Stimulated activated CD8-positive, alpha-beta memory T cell treated with anti-CD3 and anti-CD28 coated beads, Interleukin-7, amount 100 ng/mL, for 1 hour (primary cell): ENCODE measurements around the gene MAP3K14.
"Not testable (repeated sequence)": the region's sequence is repeated elsewhere in the genome, so short reads cannot be mapped to it uniquely, and the experiment has no call there.

Experiments
- DNase-seq, 2 donors: peaks; one replicate each; pipeline ENCODE4 v3.0.0-alpha.2; 2020; ENCODE audit warnings: low read depth in 2 of 2

Gene MAP3K14

DNA sequence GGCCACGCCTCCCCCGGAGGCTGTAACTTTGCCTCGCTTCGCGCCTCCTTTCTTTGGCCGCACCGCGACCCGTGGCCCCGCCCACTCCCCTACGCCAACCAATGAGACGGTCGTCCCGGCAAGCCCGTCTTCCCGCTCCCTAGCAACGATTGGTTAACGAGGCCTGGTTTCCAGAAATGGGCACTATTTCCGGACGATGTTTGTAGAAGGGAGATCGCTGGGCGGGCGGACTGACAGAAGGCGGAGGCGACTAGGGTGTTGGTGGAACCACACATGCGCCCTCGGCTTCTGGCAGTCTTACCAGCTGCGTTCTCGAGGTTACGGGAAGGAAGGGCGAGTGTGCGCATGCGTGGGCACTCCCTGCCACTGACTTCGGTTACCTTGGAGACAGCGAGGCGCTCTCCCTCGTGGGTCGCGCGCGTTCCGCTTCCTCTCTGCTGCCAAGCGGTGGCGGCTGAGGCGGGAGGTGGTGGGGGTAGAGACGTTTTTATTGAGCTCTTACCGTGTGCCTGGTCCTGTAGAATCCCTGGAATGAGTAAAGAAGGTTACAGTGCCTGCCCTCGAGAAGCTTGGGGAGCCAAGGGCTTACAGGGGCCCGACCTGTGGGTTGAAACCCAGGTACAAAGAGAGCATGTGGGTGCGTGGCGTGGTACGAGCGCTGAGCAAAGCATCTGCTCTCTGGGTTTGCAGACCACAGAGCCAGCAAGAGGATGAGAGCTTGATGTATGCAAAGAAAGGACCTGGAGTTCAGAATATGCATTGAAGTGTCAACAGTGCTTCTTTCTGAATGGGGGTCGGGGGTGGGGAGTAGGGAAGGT is 500 bp upstream of the MAP3K14 start:
- DNase-seq = peak; percentile 98 to 99

DNA sequence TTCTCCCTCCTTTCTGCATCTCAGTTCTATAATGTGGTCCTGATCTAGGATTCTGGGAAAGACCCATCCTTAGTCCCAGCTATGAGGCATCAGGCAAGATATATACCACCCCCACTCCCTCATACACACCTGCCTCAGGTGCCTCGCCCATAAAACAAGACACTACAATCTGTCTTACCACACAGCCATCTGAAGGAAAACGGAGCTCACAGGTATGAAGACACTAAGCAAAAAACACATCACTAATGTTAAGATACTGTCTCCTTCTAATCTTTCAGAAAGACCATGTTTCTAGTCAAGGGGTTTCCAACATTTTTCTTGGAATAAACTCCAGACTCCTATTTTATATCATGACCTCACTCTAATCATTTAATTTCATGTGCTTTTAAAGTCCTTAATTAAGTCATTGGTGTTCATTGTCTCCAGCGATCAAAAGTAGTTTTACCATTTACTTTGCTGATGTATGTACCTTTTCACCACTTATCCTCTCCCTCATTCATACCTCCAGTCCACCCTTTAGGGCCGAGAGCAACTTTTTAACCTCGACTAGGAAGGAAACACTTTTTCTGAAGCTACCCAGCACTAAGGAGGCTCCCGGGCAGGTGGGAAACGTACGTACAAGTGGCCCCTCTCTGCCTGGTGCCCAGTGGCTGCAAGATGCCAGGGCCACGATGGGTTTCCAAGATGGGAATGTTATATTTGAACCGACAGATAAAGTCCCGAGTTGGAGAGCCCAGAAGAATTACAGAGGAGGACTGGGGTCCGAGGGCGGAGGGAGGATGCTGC is 979 bp downstream of the MAP3K14 start:
- no peak for DNase-seq

DNA sequence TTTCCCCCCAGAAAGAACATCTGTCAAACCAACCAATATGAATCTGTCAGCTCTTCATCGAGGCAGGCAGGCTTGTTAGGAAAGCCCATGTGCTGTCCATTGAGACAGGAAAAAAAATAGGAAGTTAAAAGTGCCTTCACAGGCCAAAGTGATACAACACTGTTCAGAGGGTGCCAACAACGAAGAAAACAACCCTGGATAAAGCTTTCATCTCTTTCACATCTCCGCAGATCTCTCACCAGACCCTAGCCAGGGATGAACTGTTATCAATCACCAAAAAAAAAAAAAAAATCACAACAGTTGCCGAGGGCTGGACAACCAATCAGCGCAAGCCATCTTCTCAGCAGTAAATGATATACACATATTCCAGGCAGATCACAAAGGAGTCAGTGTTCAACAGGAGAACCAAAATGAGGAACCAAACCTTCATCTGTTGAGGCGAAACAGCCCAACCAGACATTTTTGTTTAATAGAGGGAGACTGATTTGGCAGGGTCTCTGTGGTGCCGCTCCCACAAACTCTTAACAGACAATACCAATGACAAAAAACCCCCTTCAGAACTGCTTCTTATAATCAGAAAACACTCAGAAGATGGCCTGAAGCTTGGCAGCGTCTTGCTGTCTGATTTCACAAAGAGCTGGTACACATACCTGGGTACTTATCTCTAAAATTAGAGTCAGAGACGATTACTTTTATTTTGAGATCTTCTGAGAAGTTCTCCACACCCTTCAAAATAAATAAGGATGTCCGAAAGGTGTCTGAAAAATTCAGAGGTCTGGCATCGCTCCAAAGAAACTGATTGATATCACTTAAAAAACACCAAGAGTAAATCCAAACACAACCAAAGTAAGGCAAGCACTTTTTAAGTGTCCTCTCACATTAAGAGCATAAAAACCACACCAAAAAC is 1.8 kb downstream of the MAP3K14 start:
- DNase-seq = no peak

DNA sequence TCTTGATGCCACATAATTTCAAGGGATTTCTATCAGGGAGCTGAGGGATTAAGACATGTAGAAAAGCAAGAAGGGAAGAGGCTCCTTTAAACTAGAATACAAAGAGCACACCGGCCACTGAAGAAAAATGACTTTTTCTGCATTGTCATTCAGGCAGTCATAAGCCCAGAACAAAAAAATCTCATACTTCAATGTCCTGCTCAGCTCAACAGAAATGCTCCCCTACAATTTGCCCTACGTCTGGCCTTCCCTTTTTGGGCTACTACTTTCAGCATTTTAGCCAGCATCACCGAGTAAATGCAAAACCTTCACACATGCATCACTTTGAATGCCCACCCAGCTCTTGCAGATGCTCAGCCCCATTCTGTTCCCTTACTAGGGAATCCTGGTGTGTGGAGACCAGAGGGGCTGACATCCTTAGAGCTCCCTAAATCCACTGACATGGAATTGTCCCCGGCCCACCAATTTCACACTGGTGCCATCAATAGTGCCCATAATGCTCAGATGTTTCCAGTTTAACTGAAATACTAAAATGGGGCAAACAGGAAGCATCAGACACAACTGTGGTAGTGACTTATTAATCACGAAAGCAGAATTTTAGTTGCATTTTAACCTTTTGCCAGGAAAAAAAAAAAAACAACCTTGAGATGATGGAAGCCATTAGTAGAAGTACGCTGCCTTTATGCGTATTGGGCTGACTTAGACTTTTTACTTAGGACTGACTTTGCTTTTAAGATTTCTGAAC is 2.7 kb downstream of the MAP3K14 start:
- DNase-seq = no peak

DNA sequence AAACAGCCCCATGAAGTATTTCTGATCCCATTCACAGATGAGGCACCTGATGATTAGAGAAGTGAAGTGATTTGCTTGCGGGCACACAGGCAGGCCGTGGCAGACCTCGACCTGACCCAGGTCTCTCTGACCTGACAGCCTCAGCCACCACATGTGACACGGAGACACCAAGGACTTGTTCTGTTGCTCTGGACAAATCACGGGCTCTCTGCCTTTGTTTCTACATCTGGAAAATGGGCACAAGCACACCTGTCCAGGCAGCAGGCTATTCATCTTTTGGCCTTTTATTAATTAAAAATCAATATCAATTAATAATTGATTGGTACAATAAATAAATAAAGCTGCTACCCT is 3.4 kb downstream of the MAP3K14 start:
- DNase-seq = no peak

DNA sequence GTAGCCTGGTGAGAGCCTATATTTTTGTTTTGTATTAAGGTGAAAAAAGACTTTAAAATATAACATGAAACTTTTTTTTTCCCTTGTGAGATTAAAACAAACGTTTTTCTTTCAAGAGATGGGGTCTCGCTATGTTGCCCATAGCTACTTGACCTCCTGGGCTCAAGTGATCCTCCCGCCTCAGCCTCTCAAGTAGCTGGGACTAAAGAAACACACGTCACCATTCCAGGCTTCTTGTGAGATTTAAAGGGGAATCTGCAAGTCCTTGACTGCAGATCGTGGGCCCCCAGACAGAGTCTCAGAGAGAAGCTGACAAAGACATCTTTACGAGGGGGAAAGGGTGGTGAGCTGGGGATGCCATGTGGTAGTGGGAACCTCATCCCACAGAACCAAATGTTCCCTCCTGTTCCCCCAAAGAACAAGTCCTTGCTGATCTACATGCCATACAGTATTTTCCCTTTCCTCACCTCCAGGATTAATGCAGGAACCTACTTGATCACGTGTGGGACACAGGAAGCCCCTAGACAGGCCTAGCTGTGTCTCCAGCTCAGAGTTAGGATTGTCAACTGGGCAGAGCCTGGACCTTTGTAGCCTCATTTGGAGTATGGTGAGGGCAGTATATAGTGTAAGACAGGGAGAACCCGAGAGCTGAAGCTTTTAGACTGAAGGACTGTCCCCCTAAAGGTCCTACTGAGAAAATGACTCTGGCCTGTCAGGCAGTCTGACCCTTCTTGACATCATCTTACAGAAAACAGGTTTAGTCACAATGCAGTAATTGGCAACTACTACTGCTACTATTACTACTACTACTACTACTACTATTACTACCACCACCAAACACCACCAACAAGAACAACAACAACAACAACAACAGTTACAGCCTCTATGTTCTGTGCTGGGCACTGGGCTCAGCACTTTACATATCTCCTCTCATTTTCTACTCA is 4.1 kb downstream of the MAP3K14 start:
- no peak for DNase-seq

DNA sequence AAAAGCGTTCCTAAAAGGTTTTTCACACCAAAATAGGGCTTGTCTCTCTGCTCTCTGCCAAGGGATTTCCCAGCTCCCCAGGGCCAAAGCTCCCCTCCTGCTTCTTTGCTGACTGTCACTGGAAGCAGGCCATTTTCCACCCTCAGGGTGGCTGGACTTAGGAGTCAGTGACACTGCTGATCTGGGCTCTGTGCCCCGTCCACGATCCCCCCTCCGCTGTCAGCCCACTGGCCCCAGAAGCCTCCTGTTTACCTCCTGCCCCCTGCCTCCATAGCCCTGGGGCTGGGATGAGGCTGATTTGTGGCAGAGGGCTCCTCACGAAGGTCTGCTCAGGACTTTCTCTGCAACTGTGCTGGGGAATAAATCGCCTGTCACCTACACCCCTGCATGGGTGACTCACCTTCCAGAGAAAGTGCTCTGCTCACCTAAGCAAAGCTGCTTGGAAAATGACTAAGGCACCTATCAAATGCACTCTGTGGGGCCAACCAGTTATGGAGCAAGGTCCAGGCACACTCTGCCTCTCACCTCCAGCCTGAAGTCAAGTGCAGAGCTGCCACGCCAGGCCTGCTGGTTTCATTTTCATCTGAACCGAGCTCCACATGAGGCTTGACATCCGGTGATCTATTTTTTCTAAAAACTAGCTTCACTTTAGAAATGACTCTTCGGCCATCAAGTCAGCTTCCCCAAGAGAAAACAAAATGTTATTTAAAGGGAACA is 4.9 kb downstream of the MAP3K14 start:
- DNase-seq = peak; percentile 48 to 50

DNA sequence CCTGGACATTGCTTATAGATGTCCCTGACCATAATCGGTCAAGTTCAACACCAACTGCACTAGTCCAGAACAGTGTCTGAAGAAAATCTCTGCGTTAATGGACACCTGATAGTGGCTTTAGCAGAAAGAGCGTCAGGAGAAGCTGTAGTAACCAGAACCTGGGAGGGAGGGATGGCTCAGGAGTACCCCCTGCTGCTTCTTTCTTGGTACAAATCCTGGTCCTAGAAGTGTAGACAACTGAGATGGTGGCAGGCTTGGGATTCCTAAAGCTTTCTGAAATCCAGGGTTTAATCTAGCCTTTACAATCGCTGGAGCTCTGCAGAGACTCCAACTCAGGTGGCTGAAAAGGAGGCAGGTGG is 5.4 kb downstream of the MAP3K14 start:
- no peak for DNase-seq

DNA sequence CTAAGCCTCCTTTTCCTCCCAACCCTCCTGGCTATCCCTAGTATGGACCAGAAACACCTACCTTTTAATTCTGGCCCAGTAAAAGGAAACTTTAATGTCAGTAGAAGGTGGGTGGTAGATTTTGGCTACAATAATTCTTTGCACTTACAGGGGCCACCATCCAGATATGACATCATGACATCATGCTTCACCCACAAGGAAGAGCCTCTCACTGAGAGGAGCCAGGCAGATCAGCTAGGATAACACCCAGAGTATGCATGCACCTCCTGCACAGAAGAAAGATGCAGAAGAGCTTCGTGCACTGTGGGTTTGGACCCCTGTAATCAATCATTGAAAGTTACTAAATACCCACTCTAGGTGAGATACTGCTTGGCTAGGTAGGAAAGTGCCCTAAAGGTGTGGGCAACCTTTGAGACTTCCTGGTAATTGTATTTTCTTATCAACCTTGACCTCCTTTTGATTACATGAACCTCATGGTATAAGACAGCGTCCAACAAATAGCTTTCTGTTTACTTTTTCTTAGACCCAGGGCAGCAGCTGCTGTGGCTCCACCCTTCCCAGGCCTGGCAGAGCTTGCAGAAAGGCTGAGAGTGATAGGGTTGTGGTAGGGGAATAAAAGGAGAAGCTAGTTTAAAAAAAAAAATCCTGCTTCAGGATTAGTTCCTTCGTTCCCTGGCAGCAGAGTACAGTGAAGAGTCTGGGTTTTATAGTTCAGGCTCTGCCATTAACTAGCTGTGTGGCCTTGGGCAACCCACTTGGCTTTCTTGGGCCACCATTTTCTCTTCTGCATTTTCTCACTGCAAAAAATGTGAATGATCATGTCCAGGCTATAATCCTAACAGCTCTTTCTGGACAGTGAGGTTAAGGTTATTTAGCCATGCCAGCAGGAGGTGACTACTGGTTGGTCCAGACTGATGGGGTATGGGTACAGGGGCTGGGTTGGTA is 6.2 kb downstream of the MAP3K14 start:
- no peak for DNase-seq

DNA sequence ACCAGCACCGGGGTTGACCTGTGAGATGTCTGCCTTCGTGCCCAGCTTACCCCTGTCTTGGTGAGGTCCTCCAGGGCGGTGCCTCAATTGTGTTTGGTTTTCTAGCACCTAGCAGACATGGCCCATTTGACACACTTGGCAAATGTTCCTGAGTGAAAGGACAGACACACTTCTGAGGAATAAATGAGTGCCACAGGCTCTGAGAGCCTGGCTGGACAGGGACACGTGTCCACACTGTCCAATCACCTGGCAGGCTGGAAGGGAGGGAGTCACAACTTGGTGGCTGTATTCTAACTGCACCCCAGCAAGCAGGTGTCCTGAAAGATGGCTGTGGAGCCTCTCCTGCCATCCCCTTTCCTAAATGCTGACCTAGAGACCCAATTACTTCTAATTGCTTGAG is 7.4 kb downstream of the MAP3K14 start:
- DNase-seq = no peak

DNA sequence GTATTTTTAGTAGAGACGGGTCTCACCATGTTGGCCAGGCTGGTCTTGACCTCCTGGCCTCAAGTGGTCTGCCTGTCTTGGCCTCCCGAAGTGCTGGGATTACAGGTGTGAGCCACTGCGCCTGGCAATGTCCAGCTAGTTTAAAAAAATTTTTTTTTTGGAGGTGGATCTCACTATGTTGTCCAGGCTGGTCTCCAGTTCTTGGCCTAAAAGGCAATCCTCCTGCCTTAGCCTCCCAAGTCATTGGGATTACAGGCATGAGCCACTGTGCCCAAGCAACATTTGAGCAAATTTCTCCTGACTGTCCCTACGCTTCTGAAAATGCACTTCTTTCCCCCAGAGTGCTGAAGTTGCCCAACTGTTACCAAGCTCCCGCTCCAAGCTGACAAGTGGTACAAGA is 8.0 kb downstream of the MAP3K14 start:
- no peak for DNase-seq

DNA sequence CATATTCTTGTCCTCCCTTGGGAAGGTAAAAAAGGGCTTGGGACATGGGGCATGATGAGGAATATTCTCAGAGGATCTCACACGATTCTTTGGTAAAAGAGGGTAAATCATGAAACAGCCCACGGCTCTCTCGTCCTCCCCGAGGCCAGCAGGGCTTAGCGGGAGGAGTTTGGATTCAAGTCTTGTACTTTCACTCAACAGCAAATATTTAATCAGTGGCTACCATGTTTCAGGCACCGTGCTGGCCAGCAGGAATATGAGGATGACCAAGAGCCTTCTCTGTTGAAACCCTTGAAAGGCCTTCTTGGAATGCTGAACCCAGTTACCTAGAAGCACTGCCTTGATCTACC is 8.8 kb downstream of the MAP3K14 start:
- no peak for DNase-seq

DNA sequence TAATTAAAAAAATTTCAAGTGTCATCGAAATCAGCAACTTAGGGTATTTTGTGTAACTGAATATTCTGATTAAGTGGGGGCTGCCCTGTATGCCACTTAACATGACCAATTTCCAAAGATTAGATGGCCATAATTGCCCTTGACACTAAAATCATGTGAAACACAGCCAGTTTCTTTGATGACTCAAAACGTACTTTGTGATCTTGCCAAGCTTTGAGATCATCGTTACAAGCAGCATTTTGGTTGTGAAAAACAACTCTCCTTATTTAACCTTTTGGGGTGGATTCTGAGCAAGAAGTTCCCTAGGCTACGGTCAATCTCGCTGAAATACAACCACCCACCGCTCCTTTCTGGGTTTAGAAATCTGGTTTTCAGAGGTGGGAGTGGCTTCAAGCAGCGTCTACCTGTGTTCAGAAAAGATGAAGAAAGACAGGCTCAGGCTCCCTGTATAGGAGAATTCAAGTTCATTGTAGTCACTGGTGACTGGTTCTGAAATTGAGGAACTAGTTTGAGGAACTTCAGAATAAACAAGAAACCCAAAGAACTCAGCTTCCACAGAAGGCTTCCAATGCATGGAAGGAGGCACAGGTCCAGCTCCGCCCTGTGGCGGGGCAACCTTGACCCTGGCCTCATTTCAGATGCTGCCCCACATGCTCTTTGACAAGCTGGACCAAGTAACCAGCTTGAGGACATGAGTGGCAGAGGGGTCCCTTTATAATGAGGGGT is 9.4 kb downstream of the MAP3K14 start:
- DNase-seq = no peak

DNA sequence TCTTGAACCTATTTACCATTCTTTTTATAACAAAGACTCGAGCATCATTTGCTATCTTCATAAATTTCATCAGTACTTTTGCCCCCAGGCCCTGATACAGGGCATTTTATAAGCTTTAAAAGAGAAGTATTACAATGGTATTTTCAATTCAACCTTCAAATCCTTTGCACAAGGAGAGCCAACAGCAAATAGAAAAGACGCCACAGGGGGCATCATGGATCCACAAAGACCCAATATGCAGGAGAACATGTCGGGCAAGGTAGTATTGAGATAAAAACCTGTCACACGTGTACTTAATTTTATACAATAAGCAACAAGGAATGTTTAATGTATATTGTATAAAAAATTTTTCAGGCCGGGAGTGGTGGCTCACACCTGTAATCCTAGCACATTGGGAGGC is 10.2 kb downstream of the MAP3K14 start:
- no peak for DNase-seq

DNA sequence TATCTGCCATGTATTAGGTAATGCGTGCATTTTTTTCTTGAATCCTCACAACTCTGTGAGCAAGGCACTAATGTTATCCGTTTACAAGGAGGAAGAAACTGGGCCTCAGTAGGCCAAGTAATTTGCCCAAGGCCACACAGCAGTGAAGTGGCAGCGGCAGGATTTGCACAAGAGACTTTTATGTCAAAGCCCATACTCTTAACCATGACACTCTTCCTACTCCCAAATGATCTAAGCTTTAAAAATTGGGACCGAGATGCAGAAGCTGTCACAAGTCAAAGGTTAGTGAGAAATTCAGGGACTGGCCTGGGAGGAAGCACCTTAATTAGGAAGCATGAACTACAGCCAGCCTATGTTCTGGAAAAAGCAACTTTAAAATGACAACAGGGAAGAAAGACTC is 10.7 kb downstream of the MAP3K14 start:
- no peak for DNase-seq

DNA sequence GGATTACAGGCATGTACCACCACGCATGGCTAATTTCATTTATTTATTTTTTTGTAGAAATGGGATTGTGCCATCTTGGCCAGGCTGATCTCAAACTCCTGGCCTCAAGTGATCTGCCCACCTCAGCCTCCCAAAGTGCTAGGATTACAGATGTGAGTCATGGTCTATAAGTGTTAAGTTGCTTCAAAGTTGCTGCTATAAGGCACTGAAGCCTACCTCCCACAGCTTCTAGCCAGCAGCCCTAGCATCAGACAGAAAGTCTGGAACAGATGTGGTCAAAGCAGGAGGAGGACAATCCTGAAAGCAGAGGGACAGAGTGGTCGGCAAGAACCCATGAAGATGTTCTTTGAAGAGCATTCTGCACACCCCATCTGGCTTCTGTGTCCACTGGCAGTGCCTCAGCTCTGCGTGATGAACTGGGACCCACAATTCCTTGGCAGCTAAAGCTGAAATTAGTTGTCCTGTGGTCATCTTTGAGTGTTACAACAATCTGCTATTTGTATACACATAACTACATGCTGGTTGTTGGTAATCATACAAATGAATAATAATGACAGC is 11.2 kb downstream of the MAP3K14 start:
- no peak for DNase-seq

DNA sequence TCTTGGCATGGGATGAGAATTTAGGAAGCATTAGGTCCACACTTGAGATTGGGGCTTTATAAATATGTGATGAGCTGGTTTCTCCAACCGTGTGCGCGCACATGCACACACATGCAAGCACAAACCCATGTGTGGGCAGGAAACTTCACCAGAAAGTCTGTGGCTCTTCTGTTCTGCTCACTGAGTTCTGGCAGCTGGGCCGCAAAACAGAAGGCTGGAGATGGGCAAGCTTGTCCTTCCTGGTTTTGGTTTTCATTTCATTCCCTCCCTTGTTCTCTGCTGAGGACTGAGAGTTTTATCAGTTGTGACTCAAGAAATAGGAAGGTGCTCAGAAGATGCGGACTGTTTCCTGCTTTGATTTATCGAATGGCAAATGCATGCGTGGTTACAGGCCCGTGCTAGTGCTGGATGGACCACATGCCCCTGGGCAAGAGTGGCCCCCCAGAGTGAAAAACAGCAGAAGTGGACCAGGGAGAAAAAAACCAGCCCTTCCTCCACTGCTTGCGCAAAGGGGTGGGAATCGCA is 14.1 kb downstream of the MAP3K14 start:
- DNase-seq = no peak

DNA sequence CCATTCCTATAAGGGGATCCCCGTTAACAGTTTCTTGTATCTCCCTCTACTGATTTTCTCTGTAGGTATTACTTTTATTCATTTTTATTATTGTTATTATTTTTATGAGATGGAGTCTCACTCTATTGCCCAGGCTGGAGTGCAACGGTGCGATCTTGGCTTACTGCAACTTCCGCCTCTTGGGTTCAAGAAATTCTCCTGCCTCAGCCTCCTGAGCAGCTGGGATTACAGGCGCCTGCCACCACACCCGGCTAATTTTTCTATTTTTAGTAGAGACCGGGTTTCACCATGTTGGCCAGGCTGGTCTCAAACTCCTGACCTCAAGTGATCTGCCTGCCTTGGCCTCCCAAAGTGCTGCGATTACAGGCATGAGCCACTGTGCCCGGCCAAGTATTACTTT is 14.6 kb downstream of the MAP3K14 start:
- DNase-seq = not testable (repeated sequence)
